Putamen (tissue), 1 donor: ENCODE results near the gene FAM184B.

ENCODE experiments used
- DNase-seq: peaks from one replicate; pipeline ENCODE4 v3.0.0-alpha.2; 2016; ENCODE audit warnings: low spot score

The FAM184B gene

DNA sequence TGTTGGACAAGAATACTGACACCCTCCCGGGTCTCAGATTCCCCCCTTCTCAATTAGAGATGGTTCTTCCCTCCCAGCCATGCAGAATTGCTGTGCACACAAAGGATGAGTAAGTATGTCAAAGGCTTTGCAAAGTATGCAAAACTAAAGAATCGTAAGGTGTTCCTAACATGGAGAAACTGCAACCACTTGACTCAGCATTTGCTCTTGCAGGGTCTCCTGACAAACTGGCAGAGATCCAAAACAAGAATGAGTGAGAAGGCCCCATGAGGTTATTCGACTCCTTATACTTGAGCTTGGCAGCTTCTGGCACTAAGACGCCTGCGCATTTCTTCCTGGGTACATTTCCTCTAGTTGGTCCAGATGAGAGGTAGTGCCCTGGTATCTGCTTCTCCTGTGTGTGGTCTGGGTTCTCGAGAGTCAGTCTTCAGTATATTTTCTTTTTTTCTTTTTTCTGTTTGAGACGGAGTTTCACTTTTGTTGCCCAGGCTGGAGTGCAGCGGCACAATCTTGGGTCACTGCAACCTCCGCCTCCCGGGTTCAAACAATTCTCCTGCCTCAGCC, 8.2 kb downstream of the FAM184B start:
- DNase-seq: no peak

GRCh38 chr4:17771284-17771908, 10.0 kb downstream of the FAM184B start:
- no peak for DNase-seq

DNA sequence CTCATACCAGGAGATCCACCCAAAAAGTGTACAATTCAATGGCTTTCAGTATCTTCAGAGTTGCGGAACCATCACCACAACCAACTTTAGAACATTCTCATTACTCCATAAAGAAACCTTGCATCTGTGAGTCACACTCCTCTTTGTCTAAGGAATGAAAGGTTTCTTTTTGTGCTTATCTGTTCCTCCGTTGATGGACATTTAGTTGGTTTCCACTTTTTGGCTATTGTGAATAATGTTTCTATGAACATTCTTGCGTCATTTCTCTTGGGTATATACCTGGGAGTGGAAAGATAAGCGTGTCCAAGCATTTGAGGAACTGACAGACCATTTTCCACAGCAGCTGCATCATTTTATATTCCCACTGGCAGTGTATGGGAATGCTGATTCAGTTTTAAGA, 10.6 kb downstream of the FAM184B start:
- DNase-seq: no peak

DNA sequence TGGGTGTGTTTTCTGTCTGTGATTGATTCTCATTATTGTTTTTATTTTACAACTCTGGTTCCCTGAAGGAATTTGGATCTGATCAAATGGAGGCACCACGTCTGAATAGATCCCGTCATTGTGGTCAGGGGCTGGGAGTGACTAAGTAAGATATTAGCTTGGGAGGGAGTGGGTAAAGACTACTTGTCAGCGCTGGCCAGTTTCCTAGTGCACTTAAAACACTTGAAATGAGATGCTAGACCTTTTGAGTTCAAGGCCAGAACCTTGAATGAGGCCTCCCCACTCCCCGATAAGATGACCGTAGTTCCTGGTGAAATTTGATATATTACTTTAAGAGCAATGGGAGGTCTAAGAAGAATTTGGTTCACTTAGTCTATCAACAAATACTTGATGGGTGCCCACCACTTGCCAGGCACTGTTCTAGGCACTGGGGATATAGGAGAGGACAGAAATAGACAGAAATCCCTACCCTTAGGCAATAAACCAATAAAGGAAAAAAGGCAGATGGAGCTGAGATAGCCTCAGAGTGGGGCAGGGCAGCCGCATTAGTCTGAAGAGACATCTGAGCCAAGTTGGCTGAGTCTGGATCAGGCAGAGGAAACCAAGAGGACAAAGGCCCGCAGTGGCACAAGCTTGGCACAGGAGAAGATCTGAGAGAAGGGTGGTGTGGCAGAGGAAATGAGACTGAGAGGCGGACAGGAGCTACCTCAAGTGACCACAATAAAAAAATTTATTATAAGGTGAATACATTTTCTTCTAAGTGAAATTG, 11.8 kb downstream of the FAM184B start:
- no peak for DNase-seq

DNA sequence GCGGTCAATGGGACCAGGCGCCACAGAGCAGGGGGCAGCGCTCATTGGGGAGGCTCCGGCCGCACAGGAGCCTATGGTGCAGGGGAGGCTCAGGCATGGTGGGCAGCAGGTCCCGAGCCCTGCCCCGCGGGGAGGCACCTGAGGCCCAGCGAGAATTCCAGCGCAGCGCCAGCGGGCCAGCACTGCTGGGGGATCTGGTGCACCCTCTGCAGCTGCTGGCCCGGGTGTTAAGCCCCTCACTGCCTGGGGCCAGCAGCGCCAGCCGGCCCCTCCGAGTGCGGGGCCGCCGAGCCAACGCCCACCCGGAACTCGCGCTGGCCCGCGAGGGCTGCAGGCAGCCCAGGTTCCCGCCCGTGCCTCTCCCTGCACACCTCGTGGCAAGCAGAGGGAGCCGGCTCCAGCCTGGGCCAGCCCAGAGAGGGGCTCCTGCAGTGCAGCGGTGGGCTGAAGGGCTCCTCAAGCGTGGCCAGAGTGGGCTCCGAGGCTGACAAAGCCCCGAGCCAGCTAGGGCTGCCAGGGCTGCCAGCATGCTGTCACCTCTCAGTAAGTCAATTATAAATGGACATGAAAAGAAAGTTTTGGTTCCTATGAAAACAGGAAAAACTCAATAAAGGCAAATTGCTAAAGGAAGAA, 14.5 kb downstream of the FAM184B start:
- DNase-seq: no peak

DNA sequence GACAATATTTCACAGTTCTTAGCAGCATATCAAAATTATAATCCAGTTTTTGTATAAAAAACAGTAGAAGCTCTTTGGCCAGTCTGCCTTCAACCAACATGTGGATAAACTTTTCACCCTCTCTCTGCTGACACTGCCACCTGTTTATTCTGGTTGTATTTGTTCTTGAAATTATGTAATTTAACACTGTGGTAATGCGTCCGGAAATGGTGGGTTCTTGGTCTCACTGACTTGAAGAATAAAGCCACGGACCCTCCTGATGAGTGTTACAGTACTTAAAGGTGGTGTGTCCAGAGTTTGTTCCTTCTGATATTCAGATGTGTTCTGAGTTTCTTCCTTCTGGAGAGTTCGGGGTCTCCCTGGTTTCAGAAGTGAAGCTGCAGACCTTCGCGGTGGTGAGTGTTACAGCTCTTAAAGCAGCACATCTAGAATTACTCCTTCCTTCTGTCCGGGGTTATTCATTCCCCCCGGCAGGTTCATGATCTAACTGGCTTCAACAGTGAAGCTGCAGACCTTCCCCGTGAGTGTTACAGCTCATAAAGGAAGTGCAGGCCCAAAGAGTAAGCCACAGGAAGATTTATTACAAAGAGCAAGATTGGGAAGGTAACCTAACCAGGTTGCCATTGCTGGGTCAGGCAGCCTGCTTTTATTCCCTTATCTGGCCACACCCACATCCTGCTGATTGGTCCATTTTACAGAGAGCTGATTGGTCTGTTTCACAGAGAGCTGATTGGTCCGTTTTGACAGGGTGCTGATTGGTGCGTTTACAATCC, 15.7 kb downstream of the FAM184B start:
- no peak for DNase-seq

- no peak for DNase-seq
Measured at GRCh38 chr4:17763931-17764330, 17.5 kb downstream of the FAM184B start.

DNA sequence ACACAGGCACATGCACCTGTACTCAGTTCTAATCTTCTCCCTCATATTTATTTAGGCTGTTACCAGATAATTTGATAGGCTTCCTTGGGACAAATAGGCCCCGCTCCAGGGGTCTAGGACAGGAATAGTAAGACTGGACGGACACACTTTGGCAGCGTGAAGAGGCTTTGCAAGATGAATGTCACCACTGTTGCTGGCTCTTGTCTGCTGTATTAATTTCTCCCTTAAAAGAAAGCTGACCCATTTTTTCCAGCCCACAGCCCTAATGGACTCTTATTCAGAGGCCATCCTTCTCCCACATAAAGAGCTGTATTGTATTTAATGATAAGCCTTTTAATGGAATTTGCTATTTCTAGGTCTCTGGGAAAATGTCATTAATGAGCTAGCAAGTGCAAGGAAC, 18.0 kb downstream of the FAM184B start:
- DNase-seq: no peak

GRCh38 chr4:17762726-17763125, 18.7 kb downstream of the FAM184B start:
- DNase-seq: no peak

DNA sequence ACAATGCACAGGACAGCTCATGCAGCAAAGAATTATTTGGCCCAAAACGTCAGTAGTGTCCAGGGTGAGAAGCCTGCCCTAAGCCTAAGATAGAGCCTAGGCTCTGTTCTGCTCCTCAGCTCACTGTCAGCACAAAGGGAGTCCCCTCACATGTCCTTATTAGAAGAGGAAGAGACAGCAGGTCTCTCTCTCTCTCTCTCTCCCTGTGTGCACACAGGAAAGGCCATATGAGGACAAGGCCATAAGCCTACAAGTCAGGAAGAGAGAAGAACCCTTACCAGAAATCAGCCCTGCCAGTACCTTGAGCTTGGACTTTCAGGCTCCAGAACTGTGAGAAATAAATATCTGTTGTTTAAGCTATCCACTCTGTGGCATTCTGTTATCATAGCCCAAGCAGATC, 20.4 kb downstream of the FAM184B start:
- no peak for DNase-seq

DNA sequence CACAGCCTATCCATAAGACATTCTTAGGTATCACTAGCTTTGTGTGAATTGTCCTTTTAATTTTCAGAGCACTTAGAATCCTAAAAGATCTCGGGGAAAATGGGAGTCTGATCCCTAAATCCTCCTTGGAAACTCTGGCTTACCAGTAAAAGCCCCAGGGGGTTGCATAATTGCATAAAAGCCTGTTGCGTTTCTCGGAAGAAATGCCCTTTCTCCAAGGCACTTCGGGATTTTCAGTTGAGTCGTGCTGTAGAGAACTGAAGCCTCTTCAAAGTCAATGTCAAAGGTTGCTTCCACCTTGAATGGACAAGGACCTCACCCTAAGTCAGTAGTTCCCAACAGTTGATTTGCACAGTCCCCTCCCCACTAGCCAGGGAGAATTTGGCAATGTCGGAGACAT, 20.8 kb downstream of the FAM184B start:
- no peak for DNase-seq

DNA sequence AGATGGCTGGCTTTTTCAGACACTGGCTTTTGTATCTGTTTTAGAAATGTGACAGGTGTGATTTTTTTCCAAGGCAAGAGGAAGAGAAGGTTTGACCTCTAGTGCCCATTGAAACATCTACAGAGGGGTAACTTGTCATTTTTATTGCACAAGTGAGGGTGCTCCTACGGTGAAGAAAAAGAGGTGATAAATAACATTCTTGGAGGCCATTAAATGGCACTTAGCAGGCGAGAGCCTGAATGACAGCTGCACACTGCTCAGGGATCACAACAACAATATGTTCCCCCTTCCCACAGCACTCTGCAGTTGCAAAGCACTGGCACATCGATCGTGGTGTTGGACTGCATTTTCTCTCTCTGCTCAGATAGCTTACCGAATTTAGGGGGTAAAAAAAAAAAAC, 22.9 kb downstream of the FAM184B start:
- no peak for DNase-seq

- DNase-seq: no peak
Measured at GRCh38 chr4:17757621-17758020, 23.8 kb downstream of the FAM184B start.

- DNase-seq: no peak
Measured at GRCh38 chr4:17753646-17754045, 27.8 kb downstream of the FAM184B start.

- no peak for DNase-seq
Measured at GRCh38 chr4:17740702-17741101, 40.7 kb downstream of the FAM184B start.

DNA sequence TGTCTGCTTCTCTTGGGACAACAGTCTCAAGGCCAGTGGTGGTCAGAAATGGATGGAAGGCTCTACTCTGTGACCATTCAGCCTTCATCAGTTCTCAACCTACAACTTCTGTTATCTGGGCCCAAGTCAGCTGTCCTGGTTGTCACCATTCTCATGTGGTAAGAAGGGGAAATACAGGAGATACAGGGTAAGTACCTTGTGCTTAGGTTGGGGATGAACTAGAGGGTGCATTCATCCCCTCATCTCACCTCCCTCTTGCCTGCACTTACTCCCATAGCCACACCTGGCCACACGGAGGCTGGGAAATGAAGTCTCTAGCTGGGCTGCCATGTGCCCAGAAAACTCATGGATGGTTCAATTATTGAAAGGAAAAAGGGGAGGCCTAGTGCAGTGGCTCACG, 44.9 kb downstream of the FAM184B start:
- no peak for DNase-seq

GRCh38 chr4:17726911-17727310, 54.5 kb downstream of the FAM184B start:
- no peak for DNase-seq

GRCh38 chr4:17723648-17724047, 57.8 kb downstream of the FAM184B start:
- no peak for DNase-seq

- peak; percentile 37 for DNase-seq
Measured at GRCh38 chr4:17722356-17722700, 59.1 kb downstream of the FAM184B start.

DNA sequence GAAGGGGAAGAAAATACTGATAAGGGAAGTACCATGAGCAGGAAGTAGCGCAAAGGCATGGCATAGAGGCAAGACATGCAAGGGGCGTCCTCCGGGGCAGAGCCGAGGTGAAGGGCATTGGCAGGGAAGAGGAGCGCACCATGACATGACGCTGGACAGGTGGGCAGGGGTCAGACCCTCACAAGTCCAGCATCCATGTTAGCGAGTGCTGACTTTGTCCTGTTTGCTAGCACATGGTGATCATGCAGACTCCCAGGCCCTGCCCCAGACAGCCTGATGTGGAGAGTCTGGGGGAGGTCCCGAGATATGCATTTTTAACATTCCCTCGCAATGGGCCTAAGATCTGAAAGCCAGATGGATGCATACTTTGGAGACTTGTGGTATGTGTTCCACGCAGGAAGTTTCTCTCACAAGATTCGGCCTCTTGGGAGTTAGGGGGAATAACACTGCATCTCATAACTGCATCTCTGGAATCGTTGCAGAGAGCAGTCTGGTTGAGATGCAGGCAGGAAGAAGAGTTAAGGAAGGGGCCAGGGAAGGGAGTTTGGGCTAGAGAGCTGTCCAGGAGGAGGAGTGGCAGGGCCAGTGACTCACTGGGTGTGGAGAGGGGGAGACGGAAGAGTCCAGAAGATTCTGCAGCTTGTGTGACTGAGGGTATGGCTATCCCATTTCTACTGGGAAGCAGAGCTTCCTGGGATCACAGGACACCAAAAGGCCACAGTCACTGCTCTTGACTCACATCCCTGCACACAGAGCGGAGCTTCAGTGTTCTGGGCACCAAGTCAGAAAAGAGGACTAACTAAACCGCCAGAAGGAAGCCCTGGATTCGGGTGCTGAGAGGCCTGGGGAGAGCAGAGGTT, 59.7 kb downstream of the FAM184B start:
- no peak for DNase-seq

- no peak for DNase-seq
Measured at GRCh38 chr4:17719106-17719505, 62.3 kb downstream of the FAM184B start.
